Activated CD8-positive, alpha-beta memory T cell treated with anti-CD3 and anti-CD28 coated beads, Interleukin-2, amount 50 U/mL, for 1 hour (primary cell): ENCODE data around the gene MICOS13.

ENCODE experiments used
- DNase-seq: peaks from one replicate; pipeline ENCODE4 v3.0.0-alpha.2; 2020; ENCODE audit errors: extremely low read depth

The MICOS13 gene

DNA sequence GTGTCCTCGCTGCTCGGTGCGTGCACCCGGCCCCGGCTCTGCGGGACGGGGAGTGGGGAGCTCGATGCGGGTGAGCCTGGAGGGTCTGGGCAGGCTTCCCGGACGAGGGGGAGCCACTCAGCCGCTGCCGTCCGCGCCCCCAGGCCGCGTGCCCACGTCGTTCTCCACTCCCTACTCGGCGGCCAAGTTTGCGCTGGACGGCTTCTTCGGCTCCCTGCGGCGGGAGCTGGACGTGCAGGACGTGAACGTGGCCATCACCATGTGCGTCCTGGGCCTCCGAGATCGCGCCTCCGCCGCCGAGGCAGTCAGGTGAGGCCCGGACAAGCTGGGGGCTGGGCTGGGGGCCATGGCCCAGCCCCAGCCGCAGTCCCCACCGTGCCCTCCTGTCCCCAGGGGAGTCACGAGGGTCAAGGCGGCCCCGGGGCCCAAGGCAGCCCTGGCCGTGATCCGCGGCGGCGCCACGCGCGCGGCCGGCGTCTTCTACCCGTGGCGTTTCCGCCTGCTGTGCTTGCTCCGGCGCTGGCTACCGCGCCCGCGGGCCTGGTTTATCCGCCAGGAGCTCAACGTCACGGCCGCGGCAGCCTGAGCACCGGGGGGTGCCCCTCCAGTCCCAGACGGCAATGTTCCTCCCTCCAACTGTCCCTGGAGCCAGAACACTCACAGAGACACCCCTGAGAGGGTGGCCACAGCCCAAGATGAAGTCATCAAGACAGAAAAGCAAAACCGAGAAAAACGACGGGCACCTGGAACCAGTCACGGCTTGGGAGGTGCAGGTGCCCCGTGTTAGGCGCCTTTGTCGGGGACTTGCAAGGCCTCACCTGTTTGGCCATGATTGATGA is 7.3 kb upstream of the MICOS13 start:
- DNase-seq = no peak

DNA sequence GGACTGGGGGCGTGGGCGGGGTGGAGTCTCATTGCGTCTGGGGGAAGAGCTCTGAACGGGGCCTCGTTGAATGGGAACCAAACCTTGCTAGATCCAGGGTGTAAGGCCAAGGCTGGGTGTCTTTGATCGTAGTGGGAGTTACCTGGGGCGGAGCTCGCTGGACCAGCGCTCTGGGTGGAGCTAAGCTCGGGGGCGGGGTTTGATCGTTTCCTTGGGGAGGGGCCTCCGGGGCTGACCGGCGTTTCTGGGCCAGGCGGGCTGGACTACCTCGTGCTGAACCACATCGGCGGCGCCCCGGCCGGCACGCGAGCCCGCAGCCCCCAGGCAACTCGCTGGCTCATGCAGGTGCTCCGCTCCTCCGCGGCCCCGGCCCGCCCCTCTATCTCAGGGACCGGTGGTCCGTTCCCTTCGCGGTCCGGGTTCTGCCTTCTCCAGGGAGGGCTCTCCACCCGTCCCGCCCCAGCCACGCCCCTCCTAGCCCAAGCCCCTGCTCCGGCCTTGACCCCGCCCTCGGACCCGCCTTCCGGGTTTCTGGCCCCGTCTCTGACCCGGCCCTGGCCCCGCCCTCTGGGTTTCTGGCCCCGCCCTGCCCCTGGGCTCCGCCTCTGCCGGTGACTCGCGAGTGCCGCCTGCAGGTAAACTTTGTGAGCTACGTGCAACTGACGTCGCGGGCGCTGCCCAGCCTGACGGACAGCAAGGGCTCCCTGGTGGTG is 6.5 kb upstream of the MICOS13 start:
- peak; percentile 71 for DNase-seq

DNA sequence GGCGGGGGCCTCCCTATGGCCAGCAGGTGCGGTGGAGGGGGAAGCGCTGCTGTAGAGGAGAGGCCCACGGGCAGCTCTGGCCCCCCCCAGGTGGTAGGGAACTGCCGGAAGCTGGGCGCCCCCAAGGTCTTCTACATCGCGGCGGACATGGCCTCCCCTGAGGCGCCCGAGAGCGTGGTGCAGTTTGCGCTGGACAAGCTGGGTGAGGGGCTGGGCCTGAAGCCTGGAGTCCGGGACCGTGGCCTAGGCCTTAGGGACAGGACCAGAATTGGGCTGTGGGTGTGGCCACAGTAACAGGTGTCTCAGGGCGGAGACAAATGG is 6.0 kb upstream of the MICOS13 start:
- no peak for DNase-seq

DNA sequence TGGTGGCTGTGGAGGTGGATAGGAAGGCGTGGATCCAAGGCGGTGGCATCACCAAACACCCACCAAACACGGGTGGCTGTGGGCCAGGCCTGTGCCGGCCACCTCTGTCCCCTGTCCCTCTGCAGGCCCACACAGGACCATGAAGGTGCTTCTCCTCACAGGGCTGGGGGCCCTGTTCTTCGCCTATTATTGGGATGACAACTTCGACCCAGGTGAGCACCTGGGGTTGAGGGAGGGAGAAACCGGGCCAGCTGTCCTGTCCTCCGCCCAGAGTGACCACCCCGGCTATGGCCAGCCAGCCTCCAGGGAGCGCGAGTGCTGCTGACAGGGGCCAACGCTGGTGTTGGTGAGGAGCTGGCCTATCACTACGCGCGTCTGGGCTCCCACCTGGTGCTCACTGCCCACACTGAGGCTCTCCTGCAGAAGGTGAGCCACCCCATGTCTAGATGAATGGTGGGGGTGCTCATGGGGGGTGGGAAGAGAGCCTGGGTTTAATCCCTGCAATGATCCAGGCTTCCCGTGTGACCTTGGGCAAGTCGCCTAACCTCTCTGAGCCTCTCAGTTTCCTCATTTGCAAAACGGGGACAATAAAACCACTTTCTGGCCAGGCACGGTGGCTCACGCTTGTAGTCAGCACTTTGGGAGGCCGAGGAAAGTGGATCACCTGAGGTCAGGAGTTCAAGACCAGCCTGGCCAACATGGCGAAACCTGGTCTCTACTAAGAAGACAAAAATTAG is 4.5 kb upstream of the MICOS13 start:
- no peak for DNase-seq

DNA sequence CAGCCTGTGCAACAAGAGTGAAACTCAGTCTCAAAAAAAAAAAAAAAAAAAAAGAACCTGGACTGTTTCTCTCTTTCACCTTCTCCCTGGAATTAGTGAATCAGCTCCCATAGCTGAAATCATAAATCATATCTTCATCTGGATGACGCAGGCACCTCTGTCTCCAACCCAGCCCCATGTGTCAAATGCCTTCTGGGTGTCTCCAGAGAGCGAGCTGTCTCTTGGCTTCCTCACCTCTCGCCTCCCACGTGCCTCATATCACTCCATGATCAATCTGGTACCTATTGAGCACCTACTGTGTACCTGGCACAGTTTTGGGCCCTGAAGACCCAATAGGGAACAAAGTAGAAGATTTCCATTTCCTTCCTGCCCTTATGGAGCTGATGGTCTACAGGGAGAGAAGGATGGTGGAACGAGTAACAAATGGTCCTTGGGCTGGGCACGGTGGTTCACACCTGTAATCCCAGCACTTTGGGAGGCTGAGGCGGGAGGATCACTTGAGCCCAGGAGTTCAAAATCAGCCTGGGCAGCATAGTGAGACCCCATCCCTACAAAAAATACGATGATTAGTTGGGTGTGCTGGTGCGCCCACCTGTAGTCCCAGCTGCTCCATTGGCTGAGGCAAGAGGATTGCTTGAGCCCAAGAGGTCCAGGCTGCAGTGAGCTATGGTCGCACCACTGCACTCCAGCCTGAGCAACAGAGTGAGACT is 3.0 kb upstream of the MICOS13 start:
- DNase-seq = no peak

DNA sequence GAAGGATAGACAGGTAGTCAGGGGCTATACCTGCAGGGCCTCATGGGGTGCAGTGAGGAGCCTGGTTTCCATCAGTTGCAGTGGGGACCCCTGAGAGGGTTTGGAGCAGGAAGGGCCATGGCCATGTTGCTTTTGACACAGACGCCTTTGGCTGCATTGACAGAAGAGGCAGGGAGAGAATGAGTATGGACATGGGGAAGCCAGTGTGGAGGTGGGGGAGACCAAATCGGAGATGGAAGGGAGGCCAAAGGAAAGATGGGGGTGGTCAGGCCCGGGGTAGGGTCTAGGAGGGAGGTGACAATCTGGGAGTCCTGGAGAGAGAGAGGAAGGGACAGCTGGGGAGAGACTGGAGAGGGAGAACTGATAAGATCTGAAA is 1.8 kb upstream of the MICOS13 start:
- no peak for DNase-seq

DNA sequence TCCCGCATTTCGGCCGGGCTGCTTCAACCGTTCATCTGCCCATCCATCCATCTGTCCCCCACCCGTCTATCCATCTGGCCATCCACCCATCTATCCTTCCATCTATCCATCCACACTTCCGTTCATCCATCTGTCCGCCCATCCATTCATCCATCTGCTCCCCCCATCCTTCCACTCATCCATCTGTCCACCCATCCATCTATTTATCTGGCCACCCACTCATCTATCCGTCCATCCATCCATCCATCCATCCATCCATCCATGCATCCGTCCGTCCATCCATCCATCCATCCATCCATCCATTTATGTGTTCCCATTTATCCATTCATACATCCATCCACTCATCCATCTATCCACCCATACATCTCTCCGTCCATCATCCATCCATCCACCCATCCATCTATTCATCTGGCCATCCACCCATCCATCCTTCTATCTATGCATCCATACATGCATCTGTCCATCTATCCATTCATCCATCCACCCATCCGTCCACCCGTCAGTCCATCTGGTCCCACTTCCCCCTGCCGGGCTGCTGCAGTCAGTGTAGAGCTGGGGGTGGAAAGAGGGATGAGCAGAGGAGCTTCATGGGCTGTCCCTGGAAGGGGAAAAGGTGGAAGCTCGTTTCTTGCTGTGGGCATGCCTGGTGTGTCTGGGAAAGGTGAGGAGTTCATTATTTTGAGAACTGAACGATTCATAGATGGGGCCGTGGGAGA is 1.2 kb upstream of the MICOS13 start:
- no peak for DNase-seq

DNA sequence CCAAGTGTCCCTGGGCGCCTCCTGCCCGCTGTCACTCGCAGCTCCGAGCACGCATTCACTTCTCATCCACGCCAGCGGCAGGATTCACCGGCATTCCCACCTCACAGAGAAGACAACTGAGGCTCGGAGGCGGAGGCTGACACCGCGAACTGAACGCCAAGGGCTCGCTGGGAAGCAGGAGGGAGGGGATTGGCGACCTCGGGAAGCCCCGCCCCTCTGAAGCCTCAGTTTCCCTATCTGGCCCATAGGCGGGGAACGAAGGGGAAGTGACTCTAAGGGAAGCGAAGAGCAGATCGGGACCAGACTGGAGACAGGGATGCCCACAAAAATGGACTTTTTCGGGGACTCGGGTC is 256 bp downstream of the MICOS13 start:
- no peak for DNase-seq

DNA sequence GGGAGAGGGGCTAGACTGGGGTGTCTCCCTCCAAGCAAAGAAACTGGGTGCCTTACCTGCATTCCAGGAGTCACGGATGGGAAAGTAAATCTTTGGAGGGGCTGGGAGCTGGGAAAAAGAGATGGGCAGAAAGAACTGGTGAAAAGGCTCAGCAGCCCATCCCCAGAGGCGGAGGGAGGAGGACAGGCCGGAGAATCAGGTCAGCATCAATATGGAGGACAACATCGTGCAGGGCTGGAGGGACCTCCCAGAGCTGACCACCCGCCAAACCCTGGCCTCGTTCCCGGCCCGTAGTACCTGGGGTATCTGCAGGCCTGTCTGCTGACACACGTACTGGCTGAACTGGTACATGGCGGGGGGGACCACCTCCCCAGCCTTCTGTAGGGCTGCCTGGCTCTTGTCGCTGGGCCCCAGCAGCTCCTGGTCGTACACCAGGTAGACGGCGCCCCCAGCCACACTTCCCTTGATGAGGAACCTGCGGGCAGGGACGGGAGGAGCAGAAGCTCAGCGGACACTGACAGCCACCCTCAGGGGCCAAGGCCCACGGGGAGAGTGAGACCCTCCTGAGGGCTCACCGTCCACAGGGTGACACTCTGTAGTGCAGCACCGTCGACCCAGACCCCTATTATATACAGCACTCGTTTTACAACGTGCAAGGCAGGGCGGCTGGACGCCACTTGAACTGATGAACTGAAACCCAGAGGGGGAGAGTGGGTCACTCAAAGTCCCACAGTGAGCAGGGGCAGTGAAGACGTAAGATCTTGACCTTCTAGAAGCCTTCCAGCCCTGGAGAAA is 830 bp downstream of the MICOS13 start:
- no peak for DNase-seq

DNA sequence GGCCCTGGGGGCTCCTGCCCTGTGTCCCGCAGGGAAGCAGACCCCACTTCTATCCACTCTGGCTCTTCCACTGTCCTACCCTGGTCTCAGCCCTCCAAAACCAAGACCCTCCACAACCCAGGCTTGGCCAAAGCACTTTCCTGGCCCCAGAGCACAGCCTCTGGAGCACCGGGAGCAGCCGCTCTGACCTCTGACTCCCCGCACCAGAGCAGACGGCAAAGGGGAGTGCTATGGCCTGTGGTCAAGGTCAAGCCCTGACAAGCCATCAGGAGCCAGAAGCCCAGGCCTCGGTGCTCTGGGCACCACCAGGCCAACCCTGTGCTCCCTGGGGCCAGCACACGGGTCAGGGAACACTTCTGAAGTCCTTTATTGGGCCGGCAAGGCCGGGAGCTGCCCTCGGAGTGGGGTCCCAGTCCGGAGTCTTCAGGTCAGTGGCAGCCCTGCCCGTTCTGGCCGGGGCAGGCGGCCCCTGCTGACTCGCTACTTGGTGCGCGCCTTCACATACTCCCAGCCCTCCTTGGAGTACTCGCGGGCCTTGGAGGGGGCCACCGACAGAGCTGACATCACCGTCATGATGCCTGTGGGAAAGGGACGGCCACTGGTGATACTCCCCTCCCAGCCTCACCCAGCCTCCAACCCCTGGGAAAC is 2.1 kb downstream of the MICOS13 start:
- DNase-seq = no peak

DNA sequence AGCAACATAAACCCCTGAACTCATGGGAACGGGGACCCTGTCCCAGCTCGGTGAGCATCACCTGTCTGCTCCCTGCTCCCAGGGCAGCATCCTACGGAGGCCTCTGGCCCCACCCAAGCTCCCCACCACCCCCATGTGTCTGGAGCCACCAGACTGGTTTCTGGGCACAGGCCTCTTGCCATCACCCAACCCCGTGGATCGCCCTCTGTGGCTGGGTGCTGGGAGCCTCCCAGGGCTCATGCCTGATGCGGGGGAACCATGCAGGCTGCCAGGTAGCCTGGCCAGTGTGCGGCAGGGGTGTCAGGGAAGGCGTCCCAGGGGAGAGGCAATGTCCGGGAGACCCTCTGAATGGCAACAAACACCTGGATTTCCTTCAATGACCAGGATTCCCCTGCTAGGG is 2.7 kb downstream of the MICOS13 start:
- no peak for DNase-seq

DNA sequence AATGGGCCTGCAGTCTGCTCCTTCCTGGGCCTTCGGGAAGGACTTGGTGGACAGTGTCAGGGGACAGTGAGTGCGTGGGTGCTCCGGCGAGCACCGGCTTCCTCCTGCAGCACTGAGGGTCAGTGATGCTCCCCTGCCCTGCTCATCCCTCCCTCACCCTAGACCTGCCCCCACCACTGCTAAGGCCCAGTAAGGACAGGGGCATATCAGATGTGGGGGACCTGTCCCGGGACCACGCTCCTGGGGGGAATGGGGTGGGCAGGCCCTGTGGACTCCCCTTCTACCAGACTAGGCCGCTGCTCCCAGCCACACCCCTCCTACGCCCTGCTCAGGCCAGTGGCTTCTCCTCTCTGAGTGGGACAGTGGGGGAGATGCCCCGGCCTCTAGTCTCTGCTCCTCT is 3.2 kb downstream of the MICOS13 start:
- DNase-seq = no peak

DNA sequence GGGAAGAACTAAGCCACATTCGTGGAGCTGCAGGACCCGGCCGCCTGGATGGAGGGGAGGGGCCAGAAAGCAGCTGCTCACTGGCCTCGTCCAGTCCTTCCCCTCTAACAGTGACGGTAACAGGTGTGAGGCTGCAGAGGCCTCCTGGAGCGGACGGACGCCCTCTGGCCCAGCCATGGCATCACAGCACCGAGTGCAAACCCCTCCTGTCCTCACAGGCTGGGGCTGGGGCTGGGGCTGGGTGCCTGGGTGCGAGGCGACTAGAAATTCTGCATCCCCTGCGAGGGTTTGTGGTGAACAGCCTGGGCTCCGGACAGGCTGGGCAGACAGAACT is 3.6 kb downstream of the MICOS13 start:
- no peak for DNase-seq

DNA sequence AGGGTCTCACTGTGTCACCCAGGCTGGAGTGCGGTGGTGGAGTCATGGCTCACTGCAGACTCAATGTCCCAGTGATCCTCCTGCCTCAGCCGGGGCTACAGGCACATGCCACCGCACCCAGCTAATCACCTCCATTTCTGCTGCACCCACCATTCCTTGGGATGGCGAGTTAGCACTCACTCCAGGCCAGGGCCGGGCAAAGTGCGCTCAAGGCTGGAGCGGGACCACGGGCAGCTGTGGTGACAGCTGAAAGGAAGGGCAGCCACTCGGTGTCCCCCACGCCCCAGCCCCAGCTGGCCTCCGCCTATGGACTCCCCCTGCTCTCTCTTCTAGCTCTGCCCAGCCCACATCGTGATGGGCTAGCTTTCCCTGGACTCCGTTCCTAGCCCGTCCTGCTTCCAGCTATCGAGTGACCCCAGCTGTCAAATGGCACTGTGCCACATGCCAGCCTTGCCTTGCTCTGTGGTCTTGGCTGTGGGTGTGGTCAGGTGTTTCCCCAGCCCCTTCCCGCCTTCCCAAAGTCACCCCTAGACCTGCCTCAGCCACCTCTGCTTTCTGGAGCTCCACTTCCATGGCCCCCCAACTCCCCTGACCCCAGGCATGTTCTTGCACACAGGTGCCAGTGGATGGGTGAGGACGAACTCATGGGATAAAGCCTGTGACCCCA is 4.1 kb downstream of the MICOS13 start:
- DNase-seq = no peak

DNA sequence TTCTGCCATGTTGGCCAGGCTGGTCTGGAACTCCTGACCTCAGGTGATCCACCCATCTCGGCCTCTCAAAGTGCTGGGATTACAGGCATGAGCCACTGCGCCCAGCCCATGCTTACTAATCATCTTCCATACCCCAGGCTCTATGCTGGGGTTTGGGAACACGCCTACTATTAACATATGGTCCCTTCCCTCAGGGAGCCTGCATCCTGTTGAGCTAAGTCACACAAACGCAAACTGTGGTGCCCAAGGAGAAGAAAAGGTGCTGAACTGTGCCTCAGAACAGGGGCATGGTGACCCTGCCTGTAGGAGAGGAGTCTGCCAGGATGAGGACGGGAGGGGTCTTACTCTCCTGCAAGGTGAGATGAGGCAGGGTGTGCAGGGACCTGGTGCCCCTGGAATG is 5.6 kb downstream of the MICOS13 start:
- no peak for DNase-seq

DNA sequence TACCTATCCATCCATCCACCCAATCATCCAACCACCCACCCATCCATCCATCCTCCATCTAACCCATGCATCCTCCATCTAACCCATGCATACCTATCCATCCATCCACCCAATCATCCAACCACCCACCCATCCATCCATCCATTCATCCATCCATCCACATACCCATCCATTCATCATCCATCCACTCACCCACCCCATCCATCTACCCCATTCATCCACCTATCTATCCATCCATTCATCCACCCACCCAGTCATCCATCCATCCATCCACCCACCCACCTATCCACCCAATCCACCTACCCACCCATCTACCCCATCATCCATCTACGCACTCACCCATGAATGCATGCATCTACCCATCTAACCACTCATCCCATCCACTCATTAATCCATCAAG is 6.6 kb downstream of the MICOS13 start:
- DNase-seq = no peak

DNA sequence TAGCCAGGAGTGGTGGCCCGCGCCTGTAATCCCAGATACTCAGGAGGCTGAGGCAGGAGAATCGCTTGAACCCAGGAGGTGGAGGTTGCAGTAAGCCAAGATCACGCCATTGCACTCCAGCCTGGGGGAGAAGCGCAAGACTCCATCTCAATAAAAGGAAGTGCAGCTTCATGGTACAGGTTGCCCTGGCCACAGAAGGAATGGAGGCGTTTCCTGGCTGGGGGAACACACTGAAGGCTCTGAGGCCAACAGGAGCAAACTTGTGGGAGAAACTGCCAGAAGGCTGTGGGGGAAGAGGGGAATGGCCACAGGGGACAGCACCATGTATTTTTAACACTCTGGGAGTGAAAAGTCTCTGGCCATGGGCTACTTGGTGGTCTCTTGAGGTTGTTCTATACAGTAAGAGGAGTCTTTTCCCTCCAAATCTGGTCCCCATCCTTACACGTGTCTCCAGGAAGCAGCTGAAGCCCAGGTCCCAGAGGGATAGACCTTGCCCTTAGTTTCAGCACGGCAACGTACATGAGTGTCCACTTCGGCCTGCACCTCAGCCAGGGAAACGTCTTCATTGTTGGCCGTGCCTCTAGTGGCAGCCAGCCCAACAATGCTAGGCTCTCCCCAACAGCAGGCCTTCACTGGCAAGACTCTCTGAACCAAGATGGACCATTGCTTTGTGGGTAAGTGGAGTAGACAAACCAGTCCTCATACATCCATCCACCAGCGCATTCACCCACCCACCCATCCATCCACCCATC is 7.4 kb downstream of the MICOS13 start:
- DNase-seq = no peak

DNA sequence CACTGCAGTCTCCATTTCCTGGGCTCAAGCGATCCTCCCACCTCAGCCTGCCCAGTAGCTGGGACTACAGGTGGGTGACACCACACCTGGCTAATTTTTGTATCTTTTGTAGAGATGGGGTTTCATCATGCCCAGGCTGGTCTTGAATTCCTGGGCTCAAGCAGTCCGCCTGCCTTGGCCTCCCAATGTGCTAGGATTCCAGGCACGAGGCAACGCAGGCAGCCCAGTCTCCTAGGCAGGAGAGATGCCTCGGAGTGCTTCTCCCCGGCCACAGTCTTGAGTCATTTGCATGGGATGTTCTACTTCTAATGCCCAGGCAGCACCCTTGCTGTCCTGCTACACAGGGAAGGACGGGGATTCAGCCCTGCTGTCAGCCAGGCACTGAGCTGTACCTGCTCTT is 8.7 kb downstream of the MICOS13 start:
- DNase-seq = no peak

DNA sequence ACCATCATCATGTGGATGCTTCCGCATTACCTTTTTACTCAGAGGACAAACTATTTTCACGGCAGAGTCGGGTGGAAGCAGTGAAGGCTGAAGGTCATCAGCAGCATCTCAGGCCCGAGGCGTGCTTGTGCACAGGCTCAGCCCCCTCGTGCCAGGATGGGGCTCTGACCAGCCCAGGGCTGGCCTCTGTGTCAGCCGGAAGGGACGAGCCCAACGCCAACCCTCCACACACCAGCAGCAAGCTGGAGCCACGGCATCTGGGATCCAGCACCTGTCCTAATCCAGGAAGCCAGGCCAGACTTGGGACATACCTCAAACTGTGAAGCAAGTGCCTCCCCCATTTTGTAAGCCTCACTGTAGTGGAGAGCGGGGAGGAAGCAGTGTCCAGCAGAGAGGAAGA is 11.1 kb downstream of the MICOS13 start:
- DNase-seq = no peak
